ENCODE data around the gene ZNF521. TPM values are rescaled to one million over a fixed set of nuclear protein-coding genes. Genes with fewer than 3 reads are reported as not detected.

The ZNF521 gene
- total and polyA plus RNA-seq, 8 donors, result 16.6 to 60.6 (median 47.3) TPM

GRCh38 chr18:25332002-25332401 is 20.0 kb downstream of the ZNF521 start:
- intact Hi-C loops (cut with DNase I), result no loop called here
- Histone ChIP-seq H3K27me3 (no peaks in the 10 kb centered on the region), H3K27ac (no peak overlapping the region), H3K9me3 (no peaks in the 10 kb centered on the region), H3K4me3 (no peak overlapping the region), H3K36me3 (no peaks in the 10 kb centered on the region), H3K4me1 (no peaks in the 10 kb centered on the region)
- TF ChIP-seq, protein P1, sequence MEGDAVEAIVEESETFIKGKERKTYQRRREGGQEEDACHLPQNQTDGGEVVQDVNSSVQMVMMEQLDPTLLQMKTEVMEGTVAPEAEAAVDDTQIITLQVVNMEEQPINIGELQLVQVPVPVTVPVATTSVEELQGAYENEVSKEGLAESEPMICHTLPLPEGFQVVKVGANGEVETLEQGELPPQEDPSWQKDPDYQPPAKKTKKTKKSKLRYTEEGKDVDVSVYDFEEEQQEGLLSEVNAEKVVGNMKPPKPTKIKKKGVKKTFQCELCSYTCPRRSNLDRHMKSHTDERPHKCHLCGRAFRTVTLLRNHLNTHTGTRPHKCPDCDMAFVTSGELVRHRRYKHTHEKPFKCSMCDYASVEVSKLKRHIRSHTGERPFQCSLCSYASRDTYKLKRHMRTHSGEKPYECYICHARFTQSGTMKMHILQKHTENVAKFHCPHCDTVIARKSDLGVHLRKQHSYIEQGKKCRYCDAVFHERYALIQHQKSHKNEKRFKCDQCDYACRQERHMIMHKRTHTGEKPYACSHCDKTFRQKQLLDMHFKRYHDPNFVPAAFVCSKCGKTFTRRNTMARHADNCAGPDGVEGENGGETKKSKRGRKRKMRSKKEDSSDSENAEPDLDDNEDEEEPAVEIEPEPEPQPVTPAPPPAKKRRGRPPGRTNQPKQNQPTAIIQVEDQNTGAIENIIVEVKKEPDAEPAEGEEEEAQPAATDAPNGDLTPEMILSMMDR (IDR thresholded peaks at IDR 0.05), result no peak
- DNase-seq (no peak), ATAC-seq (no peak)

DNA sequence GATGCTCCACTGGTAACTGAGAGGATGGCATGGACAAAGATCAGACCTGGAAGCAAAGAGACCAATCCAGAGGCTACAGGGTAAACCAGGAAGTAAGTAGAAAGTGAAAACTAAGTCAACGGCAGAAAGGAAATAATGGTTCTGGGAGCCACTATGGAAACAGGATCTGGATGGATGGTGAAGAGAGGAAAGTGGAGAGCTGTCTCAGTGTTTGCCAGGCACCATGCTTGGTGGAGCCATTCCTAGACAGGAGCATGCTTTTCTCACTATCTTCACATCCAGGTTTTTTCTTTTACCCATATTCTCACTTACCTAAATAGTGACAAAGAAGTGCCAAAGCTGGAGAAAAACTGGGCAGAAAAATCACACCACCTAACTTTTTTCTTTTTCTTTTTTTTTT is 22.2 kb downstream of the ZNF521 start:
- no peak overlapping the region for H3K27ac ChIP-seq
- peaks cover 0 to 5% of the 10 kb centered on the region in 2 donors for H3K4me1 ChIP-seq
- intact Hi-C loops (cut with DNase I), result no loop called here
- TF ChIP-seq, protein P1 (IDR thresholded peaks at IDR 0.05), result no peak
- ATAC-seq, result no peak
- no peak for DNase-seq
- H3K36me3 ChIP-seq, result no peaks in the 10 kb centered on the region
- no peaks in the 10 kb centered on the region for H3K9me3 ChIP-seq
- no peak overlapping the region for H3K4me3 ChIP-seq
- no peaks in the 10 kb centered on the region for H3K27me3 ChIP-seq

- Histone ChIP-seq H3K4me1 (peaks cover 0 to 5% of the 10 kb centered on the region in 2 donors), H3K9me3 (no peaks in the 10 kb centered on the region), H3K27me3 (no peaks in the 10 kb centered on the region), H3K27ac (no peak overlapping the region), H3K36me3 (no peaks in the 10 kb centered on the region), H3K4me3 (no peak overlapping the region)
- ATAC-seq (no peak), DNase-seq (no peak)
- intact Hi-C loops (cut with DNase I), result no loop called here
- TF ChIP-seq, protein P1 (IDR thresholded peaks at IDR 0.05), result no peak
These were observed 24.4 kb downstream of the ZNF521 start for GRCh38 chr18:25327584-25327983.

DNA sequence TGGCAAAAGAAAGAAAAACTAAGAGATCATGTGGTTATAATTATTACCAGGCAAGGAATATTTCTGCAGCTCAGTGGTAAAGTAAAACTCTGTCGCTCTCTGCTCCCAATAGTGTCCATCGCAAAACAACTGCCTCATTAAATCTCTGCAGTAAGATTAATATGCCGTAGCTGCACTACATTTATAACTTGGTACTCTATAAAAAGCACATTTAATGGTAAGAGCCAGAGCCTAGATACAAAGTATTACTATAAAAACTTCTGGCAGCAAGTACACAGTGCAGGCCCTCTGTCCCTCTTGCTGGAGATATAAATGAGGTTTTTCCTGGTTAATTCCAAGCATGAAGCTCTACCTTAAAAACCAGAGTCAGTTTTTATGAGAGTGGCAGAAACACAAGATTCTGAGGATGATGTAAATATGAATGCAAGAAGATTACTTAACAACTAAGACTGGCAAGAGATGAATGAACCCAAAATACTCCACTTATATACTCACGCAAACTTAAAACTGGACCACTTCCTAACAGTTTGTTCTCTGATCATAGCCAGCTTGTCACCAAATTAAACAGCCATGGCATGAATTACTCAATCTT is 25.5 kb downstream of the ZNF521 start:
- TF ChIP-seq, protein P1 (IDR thresholded peaks at IDR 0.05), result no peak
- intact Hi-C loops (cut with DNase I), result no loop called here
- H3K27me3 ChIP-seq, result no peaks in the 10 kb centered on the region
- no peaks in the 10 kb centered on the region for H3K36me3 ChIP-seq
- peaks cover 0 to 5% of the 10 kb centered on the region in 2 donors for H3K4me1 ChIP-seq
- no peak for ATAC-seq
- no peak for DNase-seq
- H3K4me3 ChIP-seq, result no peak overlapping the region
- H3K9me3 ChIP-seq, result no peaks in the 10 kb centered on the region
- no peak overlapping the region for H3K27ac ChIP-seq

GRCh38 chr18:25322806-25323205 is 29.2 kb downstream of the ZNF521 start:
- no peaks in the 10 kb centered on the region for H3K9me3 ChIP-seq
- H3K27ac ChIP-seq, result no peak overlapping the region
- ATAC-seq, result no peak
- TF ChIP-seq, protein P1 (IDR thresholded peaks at IDR 0.05), result no peak
- intact Hi-C loops (cut with DNase I), result no loop called here
- H3K4me1 ChIP-seq, result peaks cover 0 to 5% of the 10 kb centered on the region in 2 donors
- H3K27me3 ChIP-seq, result no peaks in the 10 kb centered on the region
- DNase-seq, result no peak
- peaks cover 0 to 5% of the 10 kb centered on the region in 2 donors for H3K36me3 ChIP-seq
- no peak overlapping the region for H3K4me3 ChIP-seq

All from left lung (tissue), 10 donors.